Measurements from ENCODE around the gene ESD. TPM values are rescaled to one million over a fixed set of nuclear protein-coding genes. Genes with fewer than 3 reads are reported as not detected.
"Not testable (repeated sequence)": the region's sequence is repeated elsewhere in the genome, so short reads cannot be mapped to it uniquely, and the experiment has no call there.

Gene ESD
- total RNA-seq, 1 donor from 2014 or later = 88.4 TPM

GRCh38 chr13:46817095-46817494 lies 20.1 kb upstream of the ESD start:
- DNase-seq = no peak
- Histone ChIP-seq H3K27ac (no peak overlapping the region), H3K4me3 (no peak overlapping the region), H3K9me3 (no peaks in the 10 kb centered on the region), H3K36me3 (no peaks in the 10 kb centered on the region), H3K27me3 (no peaks in the 10 kb centered on the region), H3K4me1 (no peaks in the 10 kb centered on the region)
- ATAC-seq = no peak
- no peak for TF ChIP-seq CTCF (IDR thresholded peaks at IDR 0.05)
- intact Hi-C loops (cut with DNase I) = no loop called here

- intact Hi-C loops (cut with DNase I) = no loop called here
- no peaks in the 10 kb centered on the region for H3K27me3 ChIP-seq
- no peak overlapping the region for H3K4me3 ChIP-seq
- no peaks in the 10 kb centered on the region for H3K36me3 ChIP-seq
- no peak overlapping the region for H3K27ac ChIP-seq
- no peaks in the 10 kb centered on the region for H3K9me3 ChIP-seq
- TF ChIP-seq CTCF (IDR thresholded peaks at IDR 0.05) = no peak
- no peak for DNase-seq
- H3K4me1 ChIP-seq = no peaks in the 10 kb centered on the region
- ATAC-seq = no peak
These were observed 19.4 kb upstream of the ESD start for GRCh38 chr13:46816371-46816770.

- Histone ChIP-seq H3K4me3 (no peak overlapping the region), H3K27ac (no peak overlapping the region), H3K9me3 (no peaks in the 10 kb centered on the region), H3K36me3 (no peaks in the 10 kb centered on the region), H3K4me1 (no peaks in the 10 kb centered on the region), H3K27me3 (no peaks in the 10 kb centered on the region)
- no peak for TF ChIP-seq CTCF (IDR thresholded peaks at IDR 0.05)
- ATAC-seq = no peak
- no peak for DNase-seq
- intact Hi-C loops (cut with DNase I) = no loop called here
These were observed 15.4 kb upstream of the ESD start for GRCh38 chr13:46812301-46812797.

- Histone ChIP-seq H3K27me3 (no peaks in the 10 kb centered on the region), H3K27ac (no peak overlapping the region), H3K4me3 (no peak overlapping the region), H3K9me3 (no peaks in the 10 kb centered on the region), H3K36me3 (no peaks in the 10 kb centered on the region), H3K4me1 (no peaks in the 10 kb centered on the region)
- intact Hi-C loops (cut with DNase I) = no loop called here
- no peak for ATAC-seq
- no peak for DNase-seq
- TF ChIP-seq CTCF (IDR thresholded peaks at IDR 0.05) = no peak
These were observed 13.5 kb upstream of the ESD start for GRCh38 chr13:46810440-46810839.

GRCh38 chr13:46804921-46805320 lies 8.0 kb upstream of the ESD start:
- H3K36me3 ChIP-seq; H3K4me3 ChIP-seq; intact Hi-C loops (cut with DNase I); H3K27ac ChIP-seq; ATAC-seq; H3K4me1 ChIP-seq; H3K9me3 ChIP-seq; DNase-seq; H3K27me3 ChIP-seq: not testable (repeated sequence)

GRCh38 chr13:46804391-46804815 lies 7.4 kb upstream of the ESD start:
- H3K4me1 ChIP-seq = no peaks in the 10 kb centered on the region
- no peaks in the 10 kb centered on the region for H3K9me3 ChIP-seq
- H3K4me3 ChIP-seq = no peak overlapping the region
- TF ChIP-seq CTCF (IDR thresholded peaks at IDR 0.05) = no peak
- no peak for DNase-seq
- H3K27me3 ChIP-seq = no peaks in the 10 kb centered on the region
- no peak for ATAC-seq
- no peak overlapping the region for H3K27ac ChIP-seq
- no peaks in the 10 kb centered on the region for H3K36me3 ChIP-seq
- intact Hi-C loops (cut with DNase I) = no loop called here

All from upper lobe of right lung (tissue), 1 donor.